Measurements from ENCODE around the gene CEP170.
A peak's percentile ranks its signal among the peaks of the same experiment; 100 is the strongest.

CEP170 gene

GRCh38 chr1:243254927-243255790 is at the start of gene CEP170:
Gene CEP170 (minus strand): TSS chr1:243255281. CDS start chr1:243225280, 30,001 bp downstream.
- DNase-seq (ENCODE audit: low spot score), result no peak

DNA sequence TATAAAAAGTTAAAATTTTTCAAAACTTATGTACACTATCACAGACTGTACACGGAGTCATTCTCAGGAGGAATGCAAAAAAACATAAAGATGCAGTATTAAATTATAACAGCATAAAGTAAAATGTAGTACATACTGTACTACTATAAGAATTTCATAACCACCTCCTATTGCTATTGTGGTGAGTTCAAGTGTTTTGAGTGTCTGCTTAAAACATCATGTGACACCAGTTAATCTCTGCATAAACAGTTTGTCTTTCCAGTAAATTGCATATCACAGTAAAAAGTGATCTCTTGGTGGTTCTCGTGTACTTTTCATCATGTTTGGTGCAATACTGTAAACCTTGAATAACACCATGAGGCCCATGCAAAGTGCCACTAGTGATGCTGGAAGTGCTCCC is 46.0 kb upstream of the CEP170 start:
- DNase-seq (ENCODE audit: low spot score), result no peak

- no peak for DNase-seq (ENCODE audit: low spot score)
These were observed 44.0 kb upstream of the CEP170 start for GRCh38 chr1:243299069-243299468.

GRCh38 chr1:243294723-243295121 is 39.6 kb upstream of the CEP170 start:
- no peak for DNase-seq (ENCODE audit: low spot score)

- DNase-seq (ENCODE audit: low spot score), result no peak
These were observed 39.1 kb upstream of the CEP170 start for GRCh38 chr1:243293941-243294722.

GRCh38 chr1:243292117-243292516 is 37.0 kb upstream of the CEP170 start:
- no peak for DNase-seq (ENCODE audit: low spot score)

- no peak for DNase-seq (ENCODE audit: low spot score)
These were observed 36.2 kb upstream of the CEP170 start for GRCh38 chr1:243291292-243291691.

GRCh38 chr1:243288062-243288461 is 33.0 kb upstream of the CEP170 start:
- DNase-seq (ENCODE audit: low spot score), result no peak

- peak; percentile 83 for DNase-seq (ENCODE audit: low spot score)
These were observed 32.6 kb upstream of the CEP170 start for GRCh38 chr1:243287652-243288051.

- no peak for DNase-seq (ENCODE audit: low spot score)
These were observed 32.0 kb upstream of the CEP170 start for GRCh38 chr1:243287123-243287460.

- DNase-seq (ENCODE audit: low spot score), result no peak
These were observed 31.5 kb upstream of the CEP170 start for GRCh38 chr1:243286409-243287122.

GRCh38 chr1:243281672-243282071 is 26.6 kb upstream of the CEP170 start:
- DNase-seq (ENCODE audit: low spot score), result no peak

- DNase-seq (ENCODE audit: low spot score), result no peak
These were observed 25.6 kb upstream of the CEP170 start for GRCh38 chr1:243280571-243281129.

- DNase-seq (ENCODE audit: low spot score), result no peak
These were observed 20.2 kb upstream of the CEP170 start for GRCh38 chr1:243275316-243275715.

DNA sequence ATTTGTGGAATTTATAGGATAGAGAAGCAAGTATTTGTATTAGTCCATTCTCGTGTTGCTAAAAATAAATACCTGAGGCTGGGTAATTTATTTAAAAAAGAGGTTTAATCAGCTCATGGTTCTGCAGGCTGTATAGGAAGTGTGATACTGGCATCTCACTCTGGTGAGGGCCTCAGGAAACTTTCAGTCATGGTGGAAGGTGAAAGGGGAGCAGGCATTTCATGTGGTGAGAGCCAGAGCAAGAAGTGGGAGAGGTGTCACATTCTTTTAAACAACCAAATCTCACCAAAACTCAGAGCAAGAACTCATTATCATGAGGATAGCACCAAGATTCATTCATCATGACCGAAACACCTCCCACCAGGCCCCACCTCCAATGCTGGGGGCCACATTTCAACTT is 18.9 kb upstream of the CEP170 start:
- DNase-seq (ENCODE audit: low spot score), result no peak

GRCh38 chr1:243273506-243273905 is 18.4 kb upstream of the CEP170 start:
- no peak for DNase-seq (ENCODE audit: low spot score)

DNA sequence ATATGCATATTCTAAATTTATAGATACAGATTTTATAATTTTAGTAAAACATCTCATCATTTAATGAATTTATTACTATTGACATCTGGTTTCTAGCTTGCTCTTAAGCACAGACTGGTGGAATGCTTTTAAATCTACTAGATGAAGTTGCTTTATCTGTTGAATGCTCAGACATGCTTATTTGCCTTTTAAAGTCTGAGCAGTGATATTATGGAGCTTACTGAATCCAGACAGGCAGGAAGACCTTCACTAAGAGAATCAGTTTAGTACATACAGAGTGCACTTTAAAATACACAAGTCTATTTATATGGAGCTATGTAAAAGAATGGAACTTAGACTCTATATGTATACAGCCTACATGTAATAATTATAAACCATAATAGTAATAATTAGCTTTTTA is 17.3 kb upstream of the CEP170 start:
- DNase-seq (ENCODE audit: low spot score), result no peak

DNA sequence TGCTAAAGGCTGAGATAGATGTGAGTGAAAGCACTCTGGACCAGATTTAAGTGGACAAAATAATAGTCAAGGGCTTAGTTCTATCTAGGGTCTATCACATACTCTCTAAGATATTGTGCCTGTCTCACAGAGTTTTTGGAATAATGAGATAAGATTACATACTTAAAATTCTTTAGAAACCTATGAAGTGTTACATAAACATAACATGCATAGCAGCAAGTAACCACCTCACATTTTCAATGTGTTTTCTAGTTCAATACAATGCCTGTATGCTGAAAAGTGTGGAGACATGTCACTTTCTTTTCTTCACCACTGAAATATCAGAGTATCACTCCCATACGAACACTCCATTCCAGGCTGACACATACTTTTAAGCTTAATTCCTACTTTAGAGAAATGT is 16.9 kb upstream of the CEP170 start:
- DNase-seq (ENCODE audit: low spot score), result no peak

DNA sequence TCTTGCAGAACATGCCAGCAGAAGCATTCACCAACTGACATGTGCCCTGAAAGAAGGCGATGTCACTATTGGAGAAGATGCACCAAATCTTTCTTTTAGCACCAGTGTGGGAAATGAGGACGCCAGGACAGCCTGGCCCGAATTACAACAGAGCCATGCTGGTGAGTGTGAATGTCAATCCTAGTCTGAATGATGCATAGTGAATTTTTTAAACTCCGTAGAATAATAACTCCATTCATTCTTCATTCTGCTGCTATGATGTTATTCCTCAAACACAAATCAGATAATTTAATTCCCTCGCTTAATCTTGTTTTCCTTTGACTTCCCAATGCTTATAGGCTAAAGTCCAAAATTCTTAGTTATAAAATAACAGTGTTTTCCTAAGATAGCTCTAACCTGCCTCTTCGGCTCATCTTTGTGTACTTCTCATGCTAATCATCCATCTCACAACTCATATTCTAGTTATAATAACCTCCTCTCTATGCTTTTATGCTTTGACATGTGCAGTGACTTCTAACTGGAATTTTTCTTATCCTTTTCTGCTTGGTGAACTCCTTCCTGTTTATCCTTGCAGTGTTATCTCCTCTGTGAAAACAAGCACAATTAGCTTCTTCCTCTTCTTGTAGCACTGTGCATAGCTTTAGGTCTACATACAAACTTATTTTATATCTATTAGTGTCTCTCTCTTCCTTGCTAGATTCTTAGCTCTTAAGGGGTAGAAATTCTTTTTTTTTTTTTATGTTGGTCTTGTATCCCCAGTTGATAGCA is 15.2 kb upstream of the CEP170 start:
- no peak for DNase-seq (ENCODE audit: low spot score)

DNA sequence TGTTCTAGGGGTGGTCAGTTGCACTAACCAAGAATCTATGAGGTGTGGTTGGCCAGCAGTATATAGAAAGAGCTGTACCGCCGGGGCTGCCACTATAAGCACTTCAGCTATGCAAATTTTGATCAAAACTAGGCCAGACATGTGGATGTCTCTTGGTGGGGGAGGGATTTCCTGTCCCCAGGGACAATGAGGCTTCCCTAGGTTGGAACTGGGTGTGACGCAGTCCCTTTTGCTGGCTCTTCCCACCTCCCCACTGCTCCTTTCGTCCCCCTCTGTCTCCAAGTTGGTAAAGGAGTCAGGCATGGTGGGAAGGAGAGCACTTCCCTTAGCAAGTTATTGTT is 14.3 kb upstream of the CEP170 start:
- no peak for DNase-seq (ENCODE audit: low spot score)

DNA sequence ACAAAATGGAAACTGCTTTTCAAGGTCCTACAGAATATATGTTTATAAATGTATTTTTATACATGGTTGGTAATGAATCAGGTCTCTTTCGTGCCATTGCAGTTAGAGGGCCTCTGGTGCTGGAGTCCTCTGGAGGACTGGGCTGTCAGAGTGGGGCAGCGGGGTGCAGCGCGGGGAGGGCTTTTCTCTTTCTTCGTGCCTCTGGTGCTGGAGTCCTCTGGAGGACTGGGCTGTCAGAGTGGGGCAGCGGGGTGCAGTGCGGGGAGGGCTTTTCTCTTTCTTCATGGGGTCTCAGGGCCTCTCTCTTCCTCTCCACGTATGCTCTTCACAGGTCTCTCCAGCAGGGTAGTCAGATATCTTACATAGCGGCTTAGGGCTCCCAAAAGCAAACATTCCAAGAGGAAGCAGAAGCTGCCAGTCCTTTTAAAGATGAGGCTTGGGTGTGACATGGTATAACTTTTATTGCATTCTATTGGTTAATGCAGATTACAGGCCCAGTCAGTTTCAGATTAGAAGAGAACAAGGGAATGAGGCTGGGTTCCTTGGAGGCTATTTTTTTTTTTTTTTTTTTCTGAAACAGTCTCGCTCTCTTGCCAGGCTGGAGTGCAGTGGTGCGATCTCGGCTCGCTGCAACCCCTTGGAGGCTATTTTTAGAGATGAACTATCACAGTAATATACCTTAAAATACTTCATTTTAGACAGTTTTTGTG is 13.8 kb upstream of the CEP170 start:
- no peak for DNase-seq (ENCODE audit: low spot score)
